NCI-H524 treated with DMSO at 0.1 percent for 48 hours (cell line): ENCODE results near the gene HYAL2.
A peak's percentile ranks its signal among the peaks of the same experiment; 100 is the strongest.

Source experiments
- DNase-seq: peaks from one replicate; lab custom pipeline; 2025; lab: John Stamatoyannopoulos, UW

Gene HYAL2

DNA sequence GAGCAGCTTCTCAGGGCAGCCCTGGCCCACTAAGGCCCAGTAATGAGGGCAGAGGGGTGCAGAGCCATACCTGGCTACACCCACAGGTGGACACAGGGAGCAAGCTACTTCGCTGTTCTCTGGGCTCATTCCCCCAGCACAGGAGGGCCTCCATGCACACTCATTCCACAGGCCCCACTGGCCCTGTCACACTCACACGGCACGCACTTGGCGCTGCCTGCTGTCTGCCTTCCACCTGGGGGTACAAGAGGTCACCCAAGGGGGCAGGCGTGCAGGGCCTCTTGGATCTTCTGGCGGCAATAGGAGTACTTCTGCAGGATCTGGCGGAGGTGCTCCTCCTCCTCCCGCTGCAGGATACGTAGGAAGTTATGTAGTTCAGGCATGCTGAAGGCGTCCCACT is 7.8 kb upstream of the HYAL2 start:
- no peak for DNase-seq

- peak; percentile 69 for DNase-seq
These were observed 5.6 kb upstream of the HYAL2 start, which contains the start of gene TUSC2 for GRCh38 chr3:50327943-50328691. Gene TUSC2 (minus strand): TSS chr3:50328223. CDS start chr3:50328099, 124 bp downstream.

DNA sequence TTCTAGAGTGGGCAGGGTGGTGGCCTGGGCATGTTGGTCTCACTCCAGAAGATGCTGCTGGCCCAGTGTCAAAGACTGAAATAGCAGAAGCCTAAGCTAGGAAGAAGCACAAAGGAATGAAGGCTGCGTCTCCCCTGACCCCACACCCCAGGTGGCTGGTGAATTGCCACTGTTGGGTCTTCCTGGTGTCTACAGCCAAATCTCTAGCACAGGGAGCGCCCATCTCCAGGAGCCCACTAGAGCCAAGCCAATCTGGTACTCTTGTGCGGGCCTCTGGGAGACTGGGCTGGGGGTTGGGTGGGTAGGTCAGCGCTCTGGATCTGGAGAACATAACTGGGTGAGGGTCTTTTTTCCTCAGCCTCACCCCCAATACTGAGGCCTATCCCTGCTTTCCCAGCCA is 4.6 kb upstream of the HYAL2 start:
- no peak for DNase-seq

DNA sequence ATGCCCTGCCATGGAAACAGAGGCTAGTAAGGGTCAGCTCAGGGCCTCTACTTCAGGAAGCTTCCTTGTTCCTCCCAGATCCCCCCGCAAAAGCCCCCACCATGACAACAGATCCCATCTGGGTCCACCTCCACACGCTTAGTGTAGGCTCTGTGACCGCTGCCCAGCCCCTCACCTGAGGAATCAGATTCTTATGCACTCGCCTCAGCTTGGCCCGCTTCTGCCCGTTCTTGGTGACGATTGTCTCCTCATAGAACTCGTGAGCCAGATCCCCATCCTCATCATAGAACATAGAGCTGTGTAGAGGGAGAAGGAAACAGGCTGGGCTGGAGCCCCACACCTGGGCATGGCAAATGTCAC is 3.6 kb upstream of the HYAL2 start:
- DNase-seq, result no peak

- no peak for DNase-seq
These were observed 3.1 kb upstream of the HYAL2 start for GRCh38 chr3:50325497-50326181.

DNA sequence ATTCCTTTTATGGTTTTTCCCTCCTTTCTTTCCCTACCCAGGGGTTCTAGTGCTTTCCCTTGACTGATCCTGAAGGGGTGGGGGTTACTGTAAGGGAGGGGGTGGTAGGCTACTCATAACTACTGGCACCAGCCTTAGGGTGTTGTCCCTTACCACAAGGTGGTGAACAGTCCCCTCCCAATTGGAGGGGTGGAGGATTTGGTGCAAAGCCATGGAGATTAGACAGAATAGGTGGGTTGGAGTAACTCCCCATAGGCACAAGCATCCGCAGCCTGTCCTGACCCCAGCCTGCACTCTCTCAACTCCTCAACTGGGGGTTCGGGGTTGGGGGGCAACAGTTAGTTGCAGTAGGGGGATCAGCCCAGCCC is 2.6 kb upstream of the HYAL2 start:
- DNase-seq, result no peak

DNA sequence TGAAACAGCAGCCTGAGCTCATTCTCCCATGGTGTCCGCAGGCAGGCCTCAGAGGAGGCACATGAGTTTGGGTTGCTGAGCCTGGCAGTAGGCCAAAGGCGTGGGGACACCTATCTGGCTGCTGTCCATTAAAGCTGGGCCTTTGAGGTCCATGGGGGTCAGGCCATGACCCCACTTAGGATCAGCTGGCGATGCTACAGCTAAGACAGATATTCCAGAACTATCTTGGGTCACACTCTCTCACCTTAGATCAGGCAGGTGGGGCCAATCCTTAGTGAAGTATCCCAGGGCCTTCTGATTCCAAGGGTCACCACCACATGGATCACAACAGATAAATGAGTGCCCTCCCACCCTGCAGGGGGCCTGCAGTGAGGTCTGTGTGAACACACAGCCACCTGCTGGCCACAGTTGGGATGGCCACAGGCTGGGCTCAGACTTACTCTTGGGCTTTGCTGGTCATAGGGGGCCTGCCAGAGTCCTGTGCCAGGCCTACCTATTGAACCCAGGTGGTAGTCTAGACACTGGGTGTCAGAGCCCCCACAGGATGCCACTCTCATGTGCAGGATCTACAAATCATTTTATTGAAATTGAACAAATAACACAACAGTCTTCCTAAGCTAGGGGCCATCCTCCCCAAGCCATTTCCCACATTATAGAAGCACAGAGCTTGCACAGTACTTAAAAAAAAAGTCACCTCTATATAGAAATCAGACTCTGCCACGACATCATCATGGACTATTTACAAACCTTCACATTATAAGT is 2.0 kb upstream of the HYAL2 start:
- peak; percentile 3 for DNase-seq

GRCh38 chr3:50323614-50324199 is 1.2 kb upstream of the HYAL2 start:
- no peak for DNase-seq

DNA sequence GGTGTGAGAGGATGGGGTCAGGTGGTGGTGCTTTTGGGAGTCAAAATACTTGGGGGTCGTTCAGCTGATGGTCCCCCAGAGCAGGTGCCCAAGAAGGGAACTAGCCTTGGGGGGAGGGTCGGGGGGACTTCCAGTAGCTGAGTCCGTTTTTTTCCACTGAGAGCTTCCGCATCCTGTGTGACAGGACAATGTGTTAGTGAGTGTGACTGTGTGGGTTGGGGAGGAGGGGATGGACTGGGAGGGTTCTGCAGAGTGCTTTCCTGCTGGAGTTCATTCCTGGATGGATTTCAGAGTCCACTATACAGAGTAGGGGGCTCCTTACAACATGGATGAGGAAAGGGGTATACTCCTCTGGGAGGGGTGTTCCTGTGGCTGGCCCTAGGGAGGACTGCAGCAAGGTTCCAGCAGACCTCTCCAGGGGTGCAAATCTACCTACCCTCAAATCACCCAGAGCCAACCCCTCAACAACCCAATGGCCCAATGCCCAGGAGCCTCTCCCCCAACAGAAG is 601 bp upstream of the HYAL2 start:
- no peak for DNase-seq

DNA sequence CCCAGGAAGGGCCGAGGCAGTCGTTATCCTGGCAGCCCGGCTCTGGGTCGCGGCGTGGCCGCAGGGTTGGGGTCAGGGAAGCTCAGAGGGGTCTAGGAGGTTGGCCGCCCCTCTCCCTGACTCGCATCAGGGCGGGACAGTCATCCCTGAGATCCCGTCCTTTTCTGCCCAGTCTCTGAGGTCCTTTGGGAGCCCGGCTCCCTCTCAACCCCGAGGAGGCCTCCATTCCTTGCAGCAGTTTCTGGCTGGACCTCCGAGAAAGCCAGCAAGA is 495 bp downstream of the HYAL2 start:
- no peak for DNase-seq

DNA sequence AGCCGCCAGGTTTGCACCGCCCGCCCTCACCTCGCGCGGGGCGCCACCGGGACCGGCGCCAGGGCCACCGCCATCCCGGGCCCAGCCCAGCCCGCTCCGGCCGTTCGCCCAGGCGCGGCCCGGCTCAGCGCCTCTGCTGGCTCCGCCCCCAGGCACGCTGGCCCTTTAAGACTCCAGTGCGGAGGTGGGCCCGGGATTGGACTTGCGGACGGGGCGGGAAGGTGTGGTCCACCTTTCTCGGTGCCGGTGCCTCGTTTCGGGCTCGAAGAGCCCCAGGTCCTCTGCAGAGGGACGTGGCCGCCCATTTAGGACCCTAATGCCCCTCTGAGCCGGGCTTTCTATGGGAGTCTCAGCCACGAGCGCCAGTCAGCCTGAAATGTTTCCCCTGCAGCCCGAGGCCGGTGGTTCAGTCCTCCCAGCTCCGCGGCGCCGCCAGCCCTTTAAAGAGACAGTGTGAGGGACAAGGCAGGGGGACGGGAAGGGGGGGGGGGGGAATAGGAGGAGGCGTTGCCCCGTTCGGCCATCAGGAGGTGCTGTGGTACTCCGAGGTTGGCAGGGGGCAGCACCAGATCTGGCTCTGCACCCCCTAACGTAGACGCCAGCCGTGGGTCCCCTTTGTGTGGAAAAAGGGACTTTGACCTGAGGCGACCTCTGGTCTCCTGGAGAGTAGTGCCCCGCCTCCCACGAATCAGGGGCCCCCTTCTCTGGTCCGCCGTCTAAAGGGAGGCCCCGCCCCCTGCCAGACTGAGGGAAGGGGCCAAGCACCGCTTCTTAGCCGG is 1.0 kb downstream of the HYAL2 start:
- no peak for DNase-seq

DNA sequence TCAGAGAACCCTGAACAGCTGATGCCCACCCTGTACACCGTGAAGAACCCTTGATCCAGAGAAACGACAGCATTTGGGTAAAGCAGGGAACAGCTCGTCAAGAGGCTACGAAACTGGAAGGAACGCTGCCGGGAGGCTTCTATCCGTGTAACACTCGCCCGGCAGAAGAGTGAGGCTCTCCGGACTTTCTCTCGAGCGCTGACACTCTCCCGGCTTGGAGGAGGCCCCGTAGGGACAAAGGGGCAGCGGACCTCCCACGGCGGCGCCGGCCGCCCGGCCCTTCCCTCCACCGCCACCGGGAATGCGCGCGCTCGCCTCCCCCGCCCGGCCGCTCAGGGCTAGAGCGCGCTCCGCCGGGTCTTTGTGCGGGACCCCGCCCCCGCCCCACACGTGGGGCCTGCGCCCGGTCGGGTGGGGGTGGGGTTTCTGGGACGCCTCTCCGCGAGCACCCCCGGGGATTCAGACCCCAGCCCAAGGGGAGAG is 1.7 kb downstream of the HYAL2 start:
- DNase-seq, result no peak

GRCh38 chr3:50319894-50320625 is 2.5 kb downstream of the HYAL2 start:
- DNase-seq, result no peak

GRCh38 chr3:50319181-50319893 is 3.2 kb downstream of the HYAL2 start:
- DNase-seq, result no peak

DNA sequence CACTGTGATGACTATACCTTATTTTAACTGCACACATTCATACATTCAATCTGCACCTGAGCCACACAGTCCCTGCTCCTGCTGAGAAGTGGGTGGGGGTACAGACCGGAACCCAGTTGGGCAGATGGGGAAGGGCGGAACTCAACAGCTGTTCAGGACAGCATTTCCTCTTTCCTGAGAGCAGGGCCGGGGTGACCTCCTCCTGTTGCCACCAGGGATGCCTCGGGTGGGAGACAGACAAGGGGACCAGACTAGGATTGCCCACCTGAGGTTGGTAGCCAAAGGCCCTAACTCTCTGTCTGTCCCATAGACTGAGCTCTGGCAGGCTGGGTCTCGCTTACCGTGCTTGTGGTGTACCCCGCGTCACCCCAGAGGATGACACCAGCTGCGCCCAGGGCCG is 3.9 kb downstream of the HYAL2 start:
- DNase-seq, result no peak

DNA sequence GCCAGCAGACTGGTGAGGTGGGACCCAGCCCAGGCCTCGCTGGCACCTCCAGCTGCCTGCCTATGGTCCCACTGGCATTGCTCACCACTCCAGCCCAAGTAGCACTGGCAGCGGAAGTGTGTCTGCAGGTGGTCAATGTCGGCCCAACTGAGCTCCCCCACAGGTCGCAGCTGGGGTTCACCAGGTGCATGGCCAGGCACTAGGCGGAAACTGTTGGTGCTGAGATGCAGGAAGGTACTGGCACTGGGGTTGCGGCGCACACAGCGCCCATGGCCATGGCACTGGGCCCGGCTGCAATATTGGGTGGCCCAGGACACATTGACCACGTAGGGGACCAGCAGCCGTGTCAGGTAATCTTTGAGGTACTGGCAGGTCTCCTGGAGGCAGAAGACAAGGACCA is 4.4 kb downstream of the HYAL2 start:
- DNase-seq, result no peak

- DNase-seq, result no peak
These were observed 5.2 kb downstream of the HYAL2 start for GRCh38 chr3:50317300-50317699.

DNA sequence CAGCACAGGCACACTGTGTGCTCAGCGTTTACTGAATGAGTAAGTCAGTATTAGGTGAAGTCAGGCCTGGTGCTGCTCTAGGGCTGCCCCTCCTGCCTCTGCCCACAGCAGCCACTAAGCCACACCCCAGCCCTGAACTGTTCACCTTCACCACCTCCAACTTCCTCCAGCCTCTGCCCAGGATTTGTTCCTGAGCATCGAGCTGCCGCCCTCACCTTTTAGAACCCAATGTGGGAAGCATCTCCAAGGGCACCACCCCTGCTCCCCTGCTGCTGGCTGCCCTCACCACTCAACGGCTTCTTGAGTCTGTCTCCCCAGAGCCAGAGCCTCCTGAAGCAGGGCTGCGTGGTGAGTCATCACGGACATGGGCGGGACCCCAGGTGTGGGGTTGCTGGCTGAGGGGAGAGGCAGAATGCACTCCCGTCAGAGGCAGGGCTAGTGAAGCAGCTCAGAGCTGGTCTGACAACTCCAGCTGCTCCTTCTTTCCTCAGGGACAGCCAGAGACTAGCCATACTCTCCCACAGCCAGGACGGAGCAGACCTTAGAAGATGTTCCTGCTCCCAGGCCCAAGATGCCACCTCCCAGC is 5.8 kb downstream of the HYAL2 start:
- DNase-seq, result no peak

- DNase-seq, result no peak
These were observed 7.7 kb downstream of the HYAL2 start for GRCh38 chr3:50314816-50315215.

DNA sequence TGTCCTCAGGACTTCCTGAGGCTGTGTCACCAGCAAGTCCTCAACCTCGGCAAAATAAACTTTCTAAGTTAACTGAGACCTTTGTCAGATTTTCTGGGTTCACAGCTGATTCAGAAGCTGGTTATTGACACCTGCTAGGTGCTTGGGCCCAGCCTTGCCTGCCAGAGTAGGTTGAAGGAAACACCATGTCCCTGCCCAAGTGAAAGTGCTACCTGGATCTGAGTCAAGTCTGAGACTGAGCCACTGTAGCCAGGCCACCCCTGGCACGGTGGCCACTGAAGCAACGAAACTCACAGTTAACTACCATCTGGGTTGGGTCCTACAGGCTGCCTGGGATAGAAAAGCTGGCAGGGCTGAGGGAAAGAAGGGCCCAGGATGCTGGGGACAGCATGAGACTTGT is 8.2 kb downstream of the HYAL2 start:
- no peak for DNase-seq
